GM19238 (cell line): Measurements from ENCODE around the gene ZNF398.
A peak's percentile ranks its signal among the peaks of the same experiment; 100 is the strongest.
"Not testable (repeated sequence)": the region's sequence is repeated elsewhere in the genome, so short reads cannot be mapped to it uniquely, and the experiment has no call there.

Source experiments
- DNase-seq: peaks from one replicate; pipeline ENCODE4 v3.0.0; 2011; ENCODE audit warnings: low spot score; ENCODE audit not compliant: insufficient read length

Gene ZNF398

GRCh38 chr7:149147072-149147751 is at the start of gene ZNF398:
ZNF398 (plus strand) TSS chr7:149147453; CDS start chr7:149147743, 290 bp downstream.
- peak; percentile 91 for DNase-seq

GRCh38 chr7:149099058-149099457 is 48.2 kb upstream of the ZNF398 start:
- no peak for DNase-seq

GRCh38 chr7:149100821-149101220 is 46.4 kb upstream of the ZNF398 start:
- DNase-seq: no peak

- DNase-seq: no peak
These were observed 44.6 kb upstream of the ZNF398 start for GRCh38 chr7:149102666-149103065.

GRCh38 chr7:149103424-149103823 is 43.8 kb upstream of the ZNF398 start:
- no peak for DNase-seq

- DNase-seq: no peak
These were observed 43.0 kb upstream of the ZNF398 start for GRCh38 chr7:149104214-149104613.

GRCh38 chr7:149104749-149105148 is 42.5 kb upstream of the ZNF398 start:
- DNase-seq: no peak

GRCh38 chr7:149109969-149110368 is 37.3 kb upstream of the ZNF398 start:
- no peak for DNase-seq

GRCh38 chr7:149125189-149125862 is 21.9 kb upstream of the ZNF398 start:
- no peak for DNase-seq

- DNase-seq: peak; percentile 92
These were observed 21.2 kb upstream of the ZNF398 start, which contains the start of gene ZNF425 for GRCh38 chr7:149125863-149126661. ZNF425 (minus strand) TSS chr7:149126324; CDS start chr7:149126213, 111 bp downstream.

GRCh38 chr7:149126662-149127266 is 20.5 kb upstream of the ZNF398 start:
- peak; percentile 69 for DNase-seq

- no peak for DNase-seq
These were observed 16.6 kb upstream of the ZNF398 start for GRCh38 chr7:149130572-149131198.

- DNase-seq: no peak
These were observed 14.1 kb upstream of the ZNF398 start for GRCh38 chr7:149133028-149133710.

- no peak for DNase-seq
These were observed 11.1 kb upstream of the ZNF398 start for GRCh38 chr7:149136118-149136517.

- DNase-seq: no peak
These were observed 6.4 kb upstream of the ZNF398 start for GRCh38 chr7:149140831-149141230.

GRCh38 chr7:149141893-149142292 is 5.4 kb upstream of the ZNF398 start:
- no peak for DNase-seq

- not testable (repeated sequence) for DNase-seq
These were observed 2.8 kb upstream of the ZNF398 start for GRCh38 chr7:149144436-149144922.

- no peak for DNase-seq
These were observed 2.0 kb upstream of the ZNF398 start for GRCh38 chr7:149145031-149145845.
